GM19467 (cell line): Measurements from ENCODE around the gene SPATA18.
"Not testable (repeated sequence)": the region's sequence is repeated elsewhere in the genome, so short reads cannot be mapped to it uniquely, and the experiment has no call there.

Source experiments
- ATAC-seq: cut with Tn5 transposase; IDR thresholded peaks from one replicate; pipeline ENCODE4 v1.9.1; 2021; ENCODE audit warnings: mild to moderate bottlenecking, moderate library complexity; ENCODE audit not compliant: unreplicated experiment

Gene SPATA18

GRCh38 chr4:52105276-52105675, 54.2 kb downstream of the SPATA18 start:
- no peak for ATAC-seq

DNA sequence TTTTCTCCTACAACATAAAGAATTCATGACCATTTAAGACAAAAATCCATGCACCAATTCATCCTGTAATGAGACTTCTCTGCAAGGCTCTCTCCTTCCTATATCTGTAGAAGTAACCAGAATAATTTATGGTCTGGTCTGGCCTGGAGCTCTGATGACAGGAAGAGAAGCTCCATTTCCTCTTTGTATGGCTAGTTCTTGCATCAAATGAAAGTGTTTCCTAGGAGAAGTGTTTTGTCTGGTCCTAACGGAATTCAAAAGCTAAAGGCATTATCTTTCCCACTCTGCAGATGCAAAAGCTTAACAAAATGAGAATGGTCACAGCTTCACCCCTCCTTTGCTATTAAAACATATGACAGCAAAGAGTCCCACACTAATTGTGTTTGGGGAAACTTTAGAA, 55.1 kb downstream of the SPATA18 start:
- ATAC-seq, result no peak

GRCh38 chr4:52106660-52107059, 55.6 kb downstream of the SPATA18 start:
- ATAC-seq, result no peak

DNA sequence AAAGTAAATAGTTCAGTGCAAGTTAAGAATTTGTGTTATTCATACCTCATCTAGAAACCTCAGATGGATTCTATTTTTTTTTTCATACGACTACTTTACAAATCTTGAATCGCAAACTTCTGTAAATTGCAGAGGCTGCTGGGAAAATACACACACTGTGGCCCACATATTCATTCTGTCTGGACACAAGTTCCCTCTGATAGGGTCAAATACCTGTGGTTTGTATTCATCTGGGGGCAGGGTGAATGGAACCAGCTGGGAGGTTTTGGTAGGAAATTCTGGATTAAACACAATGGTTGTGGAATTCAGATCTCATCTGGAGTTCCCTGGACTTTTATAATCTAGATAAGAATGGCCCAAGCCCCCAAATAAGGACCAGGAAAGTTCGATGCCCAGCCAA, 56.2 kb downstream of the SPATA18 start:
- no peak for ATAC-seq

DNA sequence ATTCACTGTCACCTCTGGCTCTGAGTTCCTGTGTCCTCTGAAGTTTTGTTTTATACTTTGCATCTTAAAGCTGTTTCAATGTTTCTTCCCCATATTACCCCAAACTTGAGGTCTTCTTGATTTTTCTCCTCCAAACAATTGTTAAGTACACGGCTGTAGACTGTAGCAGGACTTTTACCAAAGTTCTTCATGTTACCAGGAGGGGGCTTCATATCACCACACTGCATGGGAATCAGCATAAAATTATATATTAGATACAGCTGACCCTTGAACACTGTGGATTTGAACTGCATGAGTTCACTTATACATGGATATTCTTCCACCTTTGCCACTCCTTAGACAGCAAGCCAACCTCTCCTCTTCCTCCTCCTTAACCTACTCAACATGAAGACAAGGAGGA, 56.6 kb downstream of the SPATA18 start:
- no peak for ATAC-seq

- no peak for ATAC-seq
Measured at GRCh38 chr4:52110171-52110570, 59.1 kb downstream of the SPATA18 start.

DNA sequence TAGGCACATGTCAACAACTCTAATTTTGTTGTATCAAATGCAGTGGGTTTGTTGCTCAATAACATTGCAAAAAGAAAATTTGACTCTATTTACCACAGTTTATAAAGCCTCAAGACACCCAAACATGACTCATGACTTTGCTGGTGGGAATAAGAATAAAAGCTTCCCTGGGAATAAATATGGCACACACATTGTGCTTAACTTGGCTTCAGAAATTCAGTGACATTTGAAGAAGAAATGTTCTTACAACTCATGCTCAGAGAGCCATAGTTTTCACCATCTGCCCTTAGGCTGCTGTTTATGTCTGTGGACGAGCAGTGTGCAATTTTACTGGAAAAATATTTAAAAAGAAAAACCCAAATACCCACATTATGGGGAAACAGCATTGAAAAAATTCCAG, 60.9 kb downstream of the SPATA18 start:
- ATAC-seq, result no peak

- ATAC-seq, result no peak
Measured at GRCh38 chr4:52112411-52112810, 61.3 kb downstream of the SPATA18 start.

- ATAC-seq, result no peak
Measured at GRCh38 chr4:52116641-52117040, 65.5 kb downstream of the SPATA18 start.

GRCh38 chr4:52126226-52126625, 75.1 kb downstream of the SPATA18 start:
- no peak for ATAC-seq

GRCh38 chr4:52126966-52127365, 75.9 kb downstream of the SPATA18 start:
- ATAC-seq, result no peak

DNA sequence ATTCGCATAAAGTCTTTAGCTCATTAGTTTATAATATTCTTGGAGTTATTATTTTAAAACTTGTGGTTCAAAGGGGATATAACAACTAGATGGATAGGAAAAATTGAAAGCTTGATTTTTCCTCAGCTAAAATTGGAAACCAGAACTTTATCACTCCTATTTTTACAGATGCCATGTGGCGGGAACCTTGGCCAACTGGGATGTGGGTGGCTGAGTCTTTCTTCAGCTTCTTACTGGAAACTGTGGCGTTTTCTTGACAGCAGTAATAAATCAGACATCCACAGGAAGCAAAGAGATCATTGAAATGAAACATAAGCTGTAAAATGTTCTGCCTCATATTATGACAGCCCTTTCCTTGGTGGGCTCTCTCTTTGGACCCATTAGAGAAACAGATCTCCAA, 84.1 kb downstream of the SPATA18 start:
- ATAC-seq, result no peak

DNA sequence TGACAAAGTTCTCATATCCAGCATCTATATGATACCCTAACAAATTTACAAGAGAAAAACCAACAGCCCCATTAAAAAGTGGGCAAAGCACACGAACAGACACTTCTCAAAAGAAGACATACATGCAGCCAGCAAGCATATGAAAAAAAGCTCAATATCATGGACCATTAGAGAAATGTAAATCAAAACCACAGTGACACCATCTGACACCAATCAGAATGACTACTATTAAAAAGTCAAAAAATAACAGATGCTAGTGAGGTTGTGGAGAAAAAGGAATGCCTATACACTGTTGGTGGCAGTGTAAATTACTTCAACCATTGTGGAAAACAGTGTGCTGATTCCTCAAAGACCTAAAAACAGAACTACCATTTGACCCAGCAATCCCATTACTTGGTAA, 86.0 kb downstream of the SPATA18 start:
- not testable (repeated sequence) for ATAC-seq

DNA sequence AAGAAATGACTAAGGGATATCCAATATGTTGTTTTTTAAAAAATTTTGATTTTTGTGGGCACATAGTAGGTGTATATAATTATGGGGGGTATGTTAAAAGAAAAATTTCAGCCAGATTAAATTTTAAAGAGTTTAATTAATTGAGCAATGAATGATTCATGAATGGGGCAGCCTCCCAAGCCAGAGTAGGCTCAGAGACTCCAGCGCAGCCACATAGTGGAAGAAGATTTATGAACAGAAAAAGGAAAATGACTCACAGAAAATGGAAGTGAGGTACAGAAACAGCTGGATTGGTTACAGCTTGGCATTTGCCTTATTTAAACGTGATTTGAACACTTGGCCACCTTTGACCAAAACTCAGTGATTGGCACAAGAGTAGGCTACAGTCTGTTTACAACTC, 91.7 kb downstream of the SPATA18 start:
- ATAC-seq, result no peak

DNA sequence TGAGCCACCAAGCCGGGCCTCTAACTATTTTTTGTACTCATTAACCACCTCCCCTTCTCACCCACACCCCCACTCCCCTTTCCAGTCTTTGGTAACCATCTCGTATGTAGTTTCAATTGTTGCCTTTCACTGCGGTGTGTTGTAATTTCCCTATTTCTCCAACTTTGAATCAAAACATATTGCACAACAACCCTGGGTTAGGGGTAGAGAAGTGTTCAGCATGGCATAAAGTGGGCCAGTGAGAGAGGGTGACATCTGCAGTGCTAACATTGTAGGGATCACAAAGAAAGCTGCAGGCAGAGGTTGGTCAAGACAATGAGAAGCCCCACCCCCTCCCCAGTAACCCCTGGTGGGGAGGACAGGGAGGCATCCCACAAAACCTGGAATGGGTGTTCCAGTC, 92.7 kb downstream of the SPATA18 start:
- no peak for ATAC-seq

GRCh38 chr4:52144372-52144771, 93.3 kb downstream of the SPATA18 start:
- no peak for ATAC-seq
